Measurements from ENCODE around the gene PAFAH2. TPM values are rescaled to one million over a fixed set of nuclear protein-coding genes. Genes with fewer than 3 reads are reported as not detected.

PAFAH2 gene
- total and polyA plus RNA-seq, 2 of the 13 experiments (the other 11 are each of a cell fraction or from before 2014, with no cell fraction given) = 6.9 to 9.4 TPM

DNA sequence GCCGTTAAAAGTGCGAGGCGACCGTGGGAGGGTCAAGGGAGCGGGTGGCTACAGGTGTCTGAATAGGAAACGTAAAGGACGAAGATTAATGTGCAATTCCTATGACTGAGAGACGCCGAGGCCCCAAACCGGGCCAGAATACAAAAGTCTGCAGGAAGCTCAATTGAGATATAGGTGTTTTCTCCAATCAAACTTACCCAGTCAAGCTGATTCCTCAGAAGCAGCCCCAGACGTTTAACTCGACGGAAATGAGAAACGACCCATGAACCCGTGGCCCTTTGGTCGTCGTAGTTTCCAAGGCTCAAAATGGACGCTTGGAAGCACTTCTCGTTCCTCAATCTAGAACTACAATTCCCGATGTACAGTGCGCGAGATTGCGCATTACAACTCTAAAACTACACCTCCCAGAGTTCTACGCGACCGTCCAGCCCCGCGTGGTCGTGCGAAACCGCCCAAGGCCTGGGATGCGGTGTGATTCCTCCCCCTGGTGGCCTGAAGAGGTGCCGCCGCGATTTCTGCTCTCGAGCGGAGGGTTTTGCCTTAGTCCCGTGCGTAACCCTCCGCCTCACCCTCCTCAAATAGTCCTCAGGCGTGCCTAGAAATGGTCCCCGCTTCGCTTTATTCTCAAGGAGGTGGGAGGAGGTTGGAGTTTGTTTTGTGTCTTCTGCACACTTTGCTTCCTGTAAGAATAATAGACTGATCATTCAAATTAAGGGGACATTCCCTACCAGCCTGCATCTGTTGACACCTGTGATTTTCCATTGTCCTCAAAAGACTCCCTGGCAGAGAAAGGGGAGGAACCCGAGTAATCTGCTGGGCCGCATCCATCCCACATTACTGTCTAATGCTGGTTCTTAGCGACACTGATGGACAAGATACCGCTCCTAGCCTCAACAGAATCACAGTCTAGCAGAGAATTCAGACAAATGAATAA, at the start of gene PAFAH2 (continued):
- TF ChIP-seq, protein P1, sequence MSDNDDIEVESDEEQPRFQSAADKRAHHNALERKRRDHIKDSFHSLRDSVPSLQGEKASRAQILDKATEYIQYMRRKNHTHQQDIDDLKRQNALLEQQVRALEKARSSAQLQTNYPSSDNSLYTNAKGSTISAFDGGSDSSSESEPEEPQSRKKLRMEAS (IDR thresholded peaks at IDR 0.05) = peak; percentile 95
- TF ChIP-seq ZNF335 (CRISPR knock-in tag; IDR thresholded peaks at IDR 0.05) = peak; percentile 87; the same call in 1 of the 2 replicates
- no peak for TF ChIP-seq NONO (IDR thresholded peaks at IDR 0.05)
- TF ChIP-seq NONO (CRISPR knock-in tag; conservative IDR thresholded peaks at IDR 0.05) = peak; percentile 87
- 0 out of 2 replicates have a peak, but pooled peaks have one; percentile 55 for TF ChIP-seq ZNF720 (CRISPR knock-in tag; IDR thresholded peaks at IDR 0.05)
- no peak for TF ChIP-seq SYNCRIP (IDR thresholded peaks at IDR 0.05; ENCODE audit: insufficient read depth, low read depth, low read length)
- TF ChIP-seq, protein P2, sequence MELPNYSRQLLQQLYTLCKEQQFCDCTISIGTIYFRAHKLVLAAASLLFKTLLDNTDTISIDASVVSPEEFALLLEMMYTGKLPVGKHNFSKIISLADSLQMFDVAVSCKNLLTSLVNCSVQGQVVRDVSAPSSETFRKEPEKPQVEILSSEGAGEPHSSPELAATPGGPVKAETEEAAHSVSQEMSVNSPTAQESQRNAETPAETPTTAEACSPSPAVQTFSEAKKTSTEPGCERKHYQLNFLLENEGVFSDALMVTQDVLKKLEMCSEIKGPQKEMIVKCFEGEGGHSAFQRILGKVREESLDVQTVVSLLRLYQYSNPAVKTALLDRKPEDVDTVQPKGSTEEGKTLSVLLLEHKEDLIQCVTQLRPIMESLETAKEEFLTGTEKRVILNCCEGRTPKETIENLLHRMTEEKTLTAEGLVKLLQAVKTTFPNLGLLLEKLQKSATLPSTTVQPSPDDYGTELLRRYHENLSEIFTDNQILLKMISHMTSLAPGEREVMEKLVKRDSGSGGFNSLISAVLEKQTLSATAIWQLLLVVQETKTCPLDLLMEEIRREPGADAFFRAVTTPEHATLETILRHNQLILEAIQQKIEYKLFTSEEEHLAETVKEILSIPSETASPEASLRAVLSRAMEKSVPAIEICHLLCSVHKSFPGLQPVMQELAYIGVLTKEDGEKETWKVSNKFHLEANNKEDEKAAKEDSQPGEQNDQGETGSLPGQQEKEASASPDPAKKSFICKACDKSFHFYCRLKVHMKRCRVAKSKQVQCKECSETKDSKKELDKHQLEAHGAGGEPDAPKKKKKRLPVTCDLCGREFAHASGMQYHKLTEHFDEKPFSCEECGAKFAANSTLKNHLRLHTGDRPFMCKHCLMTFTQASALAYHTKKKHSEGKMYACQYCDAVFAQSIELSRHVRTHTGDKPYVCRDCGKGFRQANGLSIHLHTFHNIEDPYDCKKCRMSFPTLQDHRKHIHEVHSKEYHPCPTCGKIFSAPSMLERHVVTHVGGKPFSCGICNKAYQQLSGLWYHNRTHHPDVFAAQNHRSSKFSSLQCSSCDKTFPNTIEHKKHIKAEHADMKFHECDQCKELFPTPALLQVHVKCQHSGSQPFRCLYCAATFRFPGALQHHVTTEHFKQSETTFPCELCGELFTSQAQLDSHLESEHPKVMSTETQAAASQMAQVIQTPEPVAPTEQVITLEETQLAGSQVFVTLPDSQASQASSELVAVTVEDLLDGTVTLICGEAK (IDR thresholded peaks at IDR 0.05) = no peak
- TF ChIP-seq, protein P2 (CRISPR knock-in tag; IDR thresholded peaks at IDR 0.05) = no peak; the same call in 1 of the 2 replicates
- peak; percentile 64 for TF ChIP-seq SIN3B (IDR thresholded peaks at IDR 0.05; ENCODE audit: low read length)
- TF ChIP-seq ZMAT3 (CRISPR knock-in tag; conservative IDR thresholded peaks at IDR 0.05) = peak; percentile 62; the same call in 1 of the 2 replicates
- TF ChIP-seq, protein P3, sequence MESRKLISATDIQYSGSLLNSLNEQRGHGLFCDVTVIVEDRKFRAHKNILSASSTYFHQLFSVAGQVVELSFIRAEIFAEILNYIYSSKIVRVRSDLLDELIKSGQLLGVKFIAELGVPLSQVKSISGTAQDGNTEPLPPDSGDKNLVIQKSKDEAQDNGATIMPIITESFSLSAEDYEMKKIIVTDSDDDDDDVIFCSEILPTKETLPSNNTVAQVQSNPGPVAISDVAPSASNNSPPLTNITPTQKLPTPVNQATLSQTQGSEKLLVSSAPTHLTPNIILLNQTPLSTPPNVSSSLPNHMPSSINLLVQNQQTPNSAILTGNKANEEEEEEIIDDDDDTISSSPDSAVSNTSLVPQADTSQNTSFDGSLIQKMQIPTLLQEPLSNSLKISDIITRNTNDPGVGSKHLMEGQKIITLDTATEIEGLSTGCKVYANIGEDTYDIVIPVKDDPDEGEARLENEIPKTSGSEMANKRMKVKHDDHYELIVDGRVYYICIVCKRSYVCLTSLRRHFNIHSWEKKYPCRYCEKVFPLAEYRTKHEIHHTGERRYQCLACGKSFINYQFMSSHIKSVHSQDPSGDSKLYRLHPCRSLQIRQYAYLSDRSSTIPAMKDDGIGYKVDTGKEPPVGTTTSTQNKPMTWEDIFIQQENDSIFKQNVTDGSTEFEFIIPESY (CRISPR knock-in tag; IDR thresholded peaks at IDR 0.05) = peak; percentile 93
- TF ChIP-seq ZFP41 (CRISPR knock-in tag; IDR thresholded peaks at IDR 0.05; ENCODE audit: borderline replicate concordance) = no peak
- peak; percentile 57 for TF ChIP-seq ZNF121 (CRISPR knock-in tag; IDR thresholded peaks at IDR 0.05)
- TF ChIP-seq, protein P4, sequence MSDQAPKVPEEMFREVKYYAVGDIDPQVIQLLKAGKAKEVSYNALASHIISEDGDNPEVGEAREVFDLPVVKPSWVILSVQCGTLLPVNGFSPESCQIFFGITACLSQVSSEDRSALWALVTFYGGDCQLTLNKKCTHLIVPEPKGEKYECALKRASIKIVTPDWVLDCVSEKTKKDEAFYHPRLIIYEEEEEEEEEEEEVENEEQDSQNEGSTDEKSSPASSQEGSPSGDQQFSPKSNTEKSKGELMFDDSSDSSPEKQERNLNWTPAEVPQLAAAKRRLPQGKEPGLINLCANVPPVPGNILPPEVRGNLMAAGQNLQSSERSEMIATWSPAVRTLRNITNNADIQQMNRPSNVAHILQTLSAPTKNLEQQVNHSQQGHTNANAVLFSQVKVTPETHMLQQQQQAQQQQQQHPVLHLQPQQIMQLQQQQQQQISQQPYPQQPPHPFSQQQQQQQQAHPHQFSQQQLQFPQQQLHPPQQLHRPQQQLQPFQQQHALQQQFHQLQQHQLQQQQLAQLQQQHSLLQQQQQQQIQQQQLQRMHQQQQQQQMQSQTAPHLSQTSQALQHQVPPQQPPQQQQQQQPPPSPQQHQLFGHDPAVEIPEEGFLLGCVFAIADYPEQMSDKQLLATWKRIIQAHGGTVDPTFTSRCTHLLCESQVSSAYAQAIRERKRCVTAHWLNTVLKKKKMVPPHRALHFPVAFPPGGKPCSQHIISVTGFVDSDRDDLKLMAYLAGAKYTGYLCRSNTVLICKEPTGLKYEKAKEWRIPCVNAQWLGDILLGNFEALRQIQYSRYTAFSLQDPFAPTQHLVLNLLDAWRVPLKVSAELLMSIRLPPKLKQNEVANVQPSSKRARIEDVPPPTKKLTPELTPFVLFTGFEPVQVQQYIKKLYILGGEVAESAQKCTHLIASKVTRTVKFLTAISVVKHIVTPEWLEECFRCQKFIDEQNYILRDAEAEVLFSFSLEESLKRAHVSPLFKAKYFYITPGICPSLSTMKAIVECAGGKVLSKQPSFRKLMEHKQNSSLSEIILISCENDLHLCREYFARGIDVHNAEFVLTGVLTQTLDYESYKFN (CRISPR knock-in tag; conservative IDR thresholded peaks at IDR 0.05) = peak; percentile 76
